HepG2 (cell line): ENCODE results near the gene JMJD8. TPM values are rescaled to one million over a fixed set of nuclear protein-coding genes. Genes with fewer than 3 reads are reported as not detected.
A peak's percentile ranks its signal among the peaks of the same experiment; 100 is the strongest.

Source experiments
- JUNB ChIP-seq: sonication (generic); formaldehyde crosslinking; IDR thresholded peaks from 2 replicates; pipeline ENCODE4 v1.8.0; 2022; ENCODE audit warnings: missing genetic modification reagents, mild to moderate bottlenecking, borderline replicate concordance
- RERE ChIP-seq: IDR thresholded peaks from 2 replicates; pipeline ENCODE4 v1.6.1; 2016; ENCODE audit warnings: low read depth, missing genetic modification reagents, missing compliant biosample characterization
- ZBTB20 ChIP-seq: sonication (generic); formaldehyde crosslinking; IDR thresholded peaks from 2 replicates; pipeline ENCODE4 v1.8.1; 2023; ENCODE audit warnings: missing genetic modification reagents, low read depth, mild to moderate bottlenecking, borderline replicate concordance
- ZNF180 ChIP-seq: sonication (generic); formaldehyde crosslinking; IDR thresholded peaks from 2 replicates; pipeline ENCODE4 v1.4.0; 2020; ENCODE audit warnings: low read depth, missing genetic modification reagents, borderline replicate concordance
- ZNF781 ChIP-seq: sonication (generic); formaldehyde crosslinking; IDR thresholded peaks from 2 replicates; pipeline ENCODE4 v1.5.1; 2020; ENCODE audit warnings: borderline replicate concordance, mild to moderate bottlenecking, missing genetic modification reagents; ENCODE audit errors: not compliant biosample characterization
- ZSCAN12 ChIP-seq: sonication (generic); formaldehyde crosslinking; IDR thresholded peaks from 2 replicates; pipeline ENCODE4 v1.9.0; 2021; ENCODE audit warnings: mild to moderate bottlenecking, missing genetic modification reagents
- polyA plus RNA-seq, 8 experiments: library from polyadenylated mRNA; depleted of rRNA in 3 of 8; stranded (reverse) in 7 of 8; unstranded in 1 of 8; fragments of >200 nt; fragmentation: Illumina TruSeq in 4 of 8; extraction: Trizol in 4 of 8; gene quantifications; 2 replicates each; pipeline versions ENCODE4 v1.2.1 to v1.2.3, GENCODE V29; 2011 to 2016; ENCODE audit warnings: low read depth in 4 of 8, missing spikeins in 1 of 8, mixed read lengths in 1 of 8; ENCODE audit not compliant: insufficient read depth in 1 of 8
- total RNA-seq, 5 experiments: library from RNA; depleted of rRNA; stranded (reverse); fragments of >200 nt; fragmentation: Illumina TruSeq; extraction: Trizol; gene quantifications; 2 replicates each; pipeline ENCODE4 v1.2.3, GENCODE V29; 2016; ENCODE audit warnings: low read depth in 1 of 5
- TF ChIP-seq, protein P1 (sequence below): sonication (generic); formaldehyde crosslinking; IDR thresholded peaks from one replicate; pipeline ENCODE4 v1.5.1; 2020; ENCODE audit warnings: mild to moderate bottlenecking, missing genetic modification reagents; ENCODE audit errors: not compliant biosample characterization
- TF ChIP-seq, protein P2 (sequence below): sonication (generic); formaldehyde crosslinking; IDR thresholded peaks from 2 replicates; pipeline ENCODE4 v1.4.0; 2020; ENCODE audit warnings: low read depth, missing genetic modification reagents

Gene JMJD8
- total and polyA plus RNA-seq, 2 of the 13 experiments (the other 11 are each of a cell fraction or from before 2014, with no cell fraction given): 2.6 to 11.8 TPM

- TF ChIP-seq RERE (CRISPR knock-in tag) (no peak), ZNF781 (CRISPR knock-in tag) (peak; percentile 23), ZSCAN12 (CRISPR knock-in tag) (no peak), ZBTB20 (0 out of 2 replicates have a peak, but pooled peaks have one; percentile 29), JUNB (no peak), ZNF180 (no peak)
- TF ChIP-seq, protein P1, sequence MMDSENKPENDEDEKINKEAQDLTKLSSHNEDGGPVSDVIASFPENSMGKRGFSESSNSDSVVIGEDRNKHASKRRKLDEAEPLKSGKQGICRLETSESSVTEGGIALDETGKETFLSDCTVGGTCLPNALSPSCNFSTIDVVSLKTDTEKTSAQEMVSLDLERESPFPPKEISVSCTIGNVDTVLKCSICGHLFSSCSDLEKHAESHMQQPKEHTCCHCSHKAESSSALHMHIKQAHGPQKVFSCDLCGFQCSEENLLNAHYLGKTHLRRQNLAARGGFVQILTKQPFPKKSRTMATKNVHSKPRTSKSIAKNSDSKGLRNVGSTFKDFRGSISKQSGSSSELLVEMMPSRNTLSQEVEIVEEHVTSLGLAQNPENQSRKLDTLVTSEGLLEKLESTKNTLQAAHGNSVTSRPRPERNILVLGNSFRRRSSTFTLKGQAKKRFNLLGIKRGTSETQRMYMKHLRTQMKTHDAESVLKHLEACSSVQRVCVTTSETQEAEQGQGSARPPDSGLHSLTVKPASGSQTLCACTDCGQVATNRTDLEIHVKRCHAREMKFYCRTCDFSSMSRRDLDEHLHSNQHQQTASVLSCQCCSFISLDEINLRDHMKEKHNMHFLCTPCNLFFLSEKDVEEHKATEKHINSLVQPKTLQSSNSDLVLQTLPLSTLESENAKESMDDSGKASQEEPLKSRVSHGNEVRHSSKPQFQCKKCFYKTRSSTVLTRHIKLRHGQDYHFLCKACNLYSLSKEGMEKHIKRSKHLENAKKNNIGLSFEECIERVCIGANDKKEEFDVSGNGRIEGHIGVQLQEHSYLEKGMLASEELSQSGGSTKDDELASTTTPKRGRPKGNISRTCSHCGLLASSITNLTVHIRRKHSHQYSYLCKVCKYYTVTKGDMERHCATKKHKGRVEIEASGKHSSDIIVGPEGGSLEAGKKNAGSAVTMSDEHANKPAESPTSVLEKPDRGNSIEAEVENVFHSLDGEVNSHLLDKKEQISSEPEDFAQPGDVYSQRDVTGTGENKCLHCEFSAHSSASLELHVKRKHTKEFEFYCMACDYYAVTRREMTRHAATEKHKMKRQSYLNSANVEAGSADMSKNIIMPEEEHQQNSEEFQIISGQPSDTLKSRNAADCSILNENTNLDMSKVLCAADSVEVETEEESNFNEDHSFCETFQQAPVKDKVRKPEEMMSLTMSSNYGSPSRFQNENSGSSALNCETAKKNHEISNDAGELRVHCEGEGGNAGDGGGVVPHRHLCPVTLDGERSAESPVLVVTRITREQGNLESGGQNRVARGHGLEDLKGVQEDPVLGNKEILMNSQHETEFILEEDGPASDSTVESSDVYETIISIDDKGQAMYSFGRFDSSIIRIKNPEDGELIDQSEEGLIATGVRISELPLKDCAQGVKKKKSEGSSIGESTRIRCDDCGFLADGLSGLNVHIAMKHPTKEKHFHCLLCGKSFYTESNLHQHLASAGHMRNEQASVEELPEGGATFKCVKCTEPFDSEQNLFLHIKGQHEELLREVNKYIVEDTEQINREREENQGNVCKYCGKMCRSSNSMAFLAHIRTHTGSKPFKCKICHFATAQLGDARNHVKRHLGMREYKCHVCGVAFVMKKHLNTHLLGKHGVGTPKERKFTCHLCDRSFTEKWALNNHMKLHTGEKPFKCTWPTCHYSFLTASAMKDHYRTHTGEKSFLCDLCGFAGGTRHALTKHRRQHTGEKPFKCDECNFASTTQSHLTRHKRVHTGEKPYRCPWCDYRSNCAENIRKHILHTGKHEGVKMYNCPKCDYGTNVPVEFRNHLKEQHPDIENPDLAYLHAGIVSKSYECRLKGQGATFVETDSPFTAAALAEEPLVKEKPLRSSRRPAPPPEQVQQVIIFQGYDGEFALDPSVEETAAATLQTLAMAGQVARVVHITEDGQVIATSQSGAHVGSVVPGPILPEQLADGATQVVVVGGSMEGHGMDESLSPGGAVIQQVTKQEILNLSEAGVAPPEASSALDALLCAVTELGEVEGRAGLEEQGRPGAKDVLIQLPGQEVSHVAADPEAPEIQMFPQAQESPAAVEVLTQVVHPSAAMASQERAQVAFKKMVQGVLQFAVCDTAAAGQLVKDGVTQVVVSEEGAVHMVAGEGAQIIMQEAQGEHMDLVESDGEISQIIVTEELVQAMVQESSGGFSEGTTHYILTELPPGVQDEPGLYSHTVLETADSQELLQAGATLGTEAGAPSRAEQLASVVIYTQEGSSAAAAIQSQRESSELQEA: peak; percentile 40
- TF ChIP-seq, protein P2, sequence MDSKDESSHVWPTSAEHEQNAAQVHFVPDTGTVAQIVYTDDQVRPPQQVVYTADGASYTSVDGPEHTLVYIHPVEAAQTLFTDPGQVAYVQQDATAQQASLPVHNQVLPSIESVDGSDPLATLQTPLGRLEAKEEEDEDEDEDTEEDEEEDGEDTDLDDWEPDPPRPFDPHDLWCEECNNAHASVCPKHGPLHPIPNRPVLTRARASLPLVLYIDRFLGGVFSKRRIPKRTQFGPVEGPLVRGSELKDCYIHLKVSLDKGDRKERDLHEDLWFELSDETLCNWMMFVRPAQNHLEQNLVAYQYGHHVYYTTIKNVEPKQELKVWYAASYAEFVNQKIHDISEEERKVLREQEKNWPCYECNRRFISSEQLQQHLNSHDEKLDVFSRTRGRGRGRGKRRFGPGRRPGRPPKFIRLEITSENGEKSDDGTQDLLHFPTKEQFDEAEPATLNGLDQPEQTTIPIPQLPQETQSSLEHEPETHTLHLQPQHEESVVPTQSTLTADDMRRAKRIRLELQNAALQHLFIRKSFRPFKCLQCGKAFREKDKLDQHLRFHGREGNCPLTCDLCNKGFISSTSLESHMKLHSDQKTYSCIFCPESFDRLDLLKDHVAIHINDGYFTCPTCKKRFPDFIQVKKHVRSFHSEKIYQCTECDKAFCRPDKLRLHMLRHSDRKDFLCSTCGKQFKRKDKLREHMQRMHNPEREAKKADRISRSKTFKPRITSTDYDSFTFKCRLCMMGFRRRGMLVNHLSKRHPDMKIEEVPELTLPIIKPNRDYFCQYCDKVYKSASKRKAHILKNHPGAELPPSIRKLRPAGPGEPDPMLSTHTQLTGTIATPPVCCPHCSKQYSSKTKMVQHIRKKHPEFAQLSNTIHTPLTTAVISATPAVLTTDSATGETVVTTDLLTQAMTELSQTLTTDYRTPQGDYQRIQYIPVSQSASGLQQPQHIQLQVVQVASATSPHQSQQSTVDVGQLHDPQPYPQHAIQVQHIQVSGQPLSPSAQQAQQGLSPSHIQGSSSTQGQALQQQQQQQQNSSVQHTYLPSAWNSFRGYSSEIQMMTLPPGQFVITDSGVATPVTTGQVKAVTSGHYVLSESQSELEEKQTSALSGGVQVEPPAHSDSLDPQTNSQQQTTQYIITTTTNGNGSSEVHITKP (CRISPR knock-in tag): no peak
Measured at GRCh38 chr16:637081-638018, 46.8 kb downstream of the JMJD8 start (continued).
